ENCODE data around the gene PRX. TPM values are rescaled to one million over a fixed set of nuclear protein-coding genes. Genes with fewer than 3 reads are reported as not detected.

The PRX gene
- total and polyA plus RNA-seq, 2 experiments from 2014 or later = 4.2 TPM

- Histone ChIP-seq H3K9me2 (ENCODE audit: insufficient read depth) (no peaks in the 10 kb centered on the region), H3F3A (replicated peaks; ENCODE audit: low read depth) (peaks cover 22% of the 10 kb centered on the region), H3K27me3 (ENCODE audit: insufficient read depth) (no peaks in the 10 kb centered on the region), H3K36me3 (ENCODE audit: insufficient read depth) (peaks cover 16% of the 10 kb centered on the region; the same call in 1 of the 2 replicates), H3K4me3 (peak overlapping the region; percentile 100), H3K4me1 (ENCODE audit: insufficient read depth) (peaks cover 13% of the 10 kb centered on the region), H3K27ac (ENCODE audit: low read depth) (peak overlapping the region; percentile 100), H4K20me1 (replicated peaks; ENCODE audit: insufficient read depth) (peaks cover 8% of the 10 kb centered on the region; the same call in 1 of the 2 replicates), H2AFZ (peak overlapping the region; percentile 48; the same call in 1 of the 2 replicates), H3K4me2 (peak overlapping the region; percentile 100), H3K79me2 (replicated peaks; ENCODE audit: insufficient read depth) (peaks cover 26% of the 10 kb centered on the region)
- Mint-ChIP-seq H3K27me3 (ENCODE audit: insufficient read depth, low read depth, poor library complexity) (peaks cover 20% of the 10 kb centered on the region), H3K27ac (peak overlapping the region; percentile 99), H3K36me3 (ENCODE audit: low read depth) (peaks cover 31% of the 10 kb centered on the region), H3K4me1 (peaks cover 28% of the 10 kb centered on the region), H3K4me3 (peak overlapping the region; percentile 98), H3K9me3 (peaks cover 3% of the 10 kb centered on the region; the same call in 2 of the 3 replicates)
- ATAC-seq (peak; percentile 72), DNase-seq (ENCODE audit: low spot score) (peak; percentile 100)
- peak; percentile 71 for TF ChIP-seq POLR2AphosphoS5 (IDR thresholded peaks at IDR 0.05; ENCODE audit: low read depth)
- no peak for TF ChIP-seq CTCF (conservative IDR thresholded peaks at IDR 0.05; ENCODE audit: low read depth in 2 of 2)
- TF ChIP-seq ZNF331 (CRISPR knock-in tag; IDR thresholded peaks at IDR 0.05; ENCODE audit: low read depth) = no peak
- TF ChIP-seq REST (IDR thresholded peaks at IDR 0.05; ENCODE audit: unreplicated experiment) = peak; percentile 7
- no peak for TF ChIP-seq ZNF462 (CRISPR knock-in tag; IDR thresholded peaks at IDR 0.05)
- TF ChIP-seq CREB1 (CRISPR knock-in tag; IDR thresholded peaks at IDR 0.05; ENCODE audit: low read depth) = peak; percentile 91
- TF ChIP-seq JUNB (IDR thresholded peaks at IDR 0.05; ENCODE audit: unreplicated experiment) = no peak
- no peak for TF ChIP-seq STAT1 (IDR thresholded peaks at IDR 0.05; ENCODE audit: unreplicated experiment)
- TF ChIP-seq NANOG (IDR thresholded peaks at IDR 0.05; ENCODE audit: borderline replicate concordance) = no peak
- peak; percentile 91 for TF ChIP-seq ETS1 (IDR thresholded peaks at IDR 0.05)
- no peak for TF ChIP-seq EZH2phosphoT487 (IDR thresholded peaks at IDR 0.05; ENCODE audit: unreplicated experiment)
Measured at GRCh38 chr19:40443131-40443999, 30.2 kb upstream of the PRX start.
